HG03469 (cell line): ENCODE results near the gene POTEG.
"Not testable (repeated sequence)": the region's sequence is repeated elsewhere in the genome, so short reads cannot be mapped to it uniquely, and the experiment has no call there.

Experiments
- ATAC-seq: cut with Tn5 transposase; IDR thresholded peaks from one replicate; pipeline ENCODE4 v1.9.1; 2021; ENCODE audit warnings: mild to moderate bottlenecking, moderate library complexity, moderate number of reproducible peaks; ENCODE audit not compliant: unreplicated experiment

The POTEG gene

DNA sequence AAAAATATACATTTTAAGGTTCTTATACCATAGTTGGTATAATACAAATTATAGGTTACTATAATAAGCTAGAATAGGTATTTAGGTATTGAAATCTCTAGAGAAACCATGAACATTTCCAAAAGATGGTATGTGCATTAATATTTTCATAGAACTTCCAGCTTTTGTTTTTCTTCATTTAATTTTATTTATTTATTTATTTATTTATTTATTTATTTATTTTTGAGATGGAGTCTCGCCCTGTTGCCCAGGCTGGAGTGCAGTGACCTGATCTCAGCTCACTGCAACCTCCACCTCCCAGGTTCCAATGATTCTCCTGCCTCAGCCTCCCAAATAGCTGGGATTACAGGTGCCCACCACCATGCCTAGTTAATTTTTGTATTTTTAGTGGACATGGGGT is 54.0 kb downstream of the POTEG start:
- not testable (repeated sequence) for ATAC-seq

DNA sequence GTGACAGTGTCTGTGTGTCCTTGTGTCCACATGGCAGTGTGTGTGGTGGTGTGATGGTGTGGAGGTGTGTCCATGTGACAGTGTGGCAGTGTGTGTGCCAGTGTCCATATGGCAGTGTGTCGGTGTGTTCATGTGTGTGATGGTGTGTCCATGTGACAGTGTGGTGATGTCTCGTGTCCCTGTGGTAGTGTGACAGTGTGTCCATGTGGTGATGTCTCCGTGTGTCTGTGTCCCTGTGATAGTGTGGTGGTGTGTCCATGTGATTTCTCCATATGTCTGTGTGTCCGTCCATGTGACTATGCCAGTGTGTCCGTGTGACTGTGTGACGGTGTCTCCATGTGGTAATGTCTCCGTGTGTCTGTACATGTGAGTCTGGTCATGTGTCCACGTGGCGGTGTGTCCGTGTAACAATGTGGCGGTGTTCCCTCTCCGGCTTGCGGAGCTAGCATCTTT is 59.7 kb downstream of the POTEG start:
- ATAC-seq = not testable (repeated sequence)

DNA sequence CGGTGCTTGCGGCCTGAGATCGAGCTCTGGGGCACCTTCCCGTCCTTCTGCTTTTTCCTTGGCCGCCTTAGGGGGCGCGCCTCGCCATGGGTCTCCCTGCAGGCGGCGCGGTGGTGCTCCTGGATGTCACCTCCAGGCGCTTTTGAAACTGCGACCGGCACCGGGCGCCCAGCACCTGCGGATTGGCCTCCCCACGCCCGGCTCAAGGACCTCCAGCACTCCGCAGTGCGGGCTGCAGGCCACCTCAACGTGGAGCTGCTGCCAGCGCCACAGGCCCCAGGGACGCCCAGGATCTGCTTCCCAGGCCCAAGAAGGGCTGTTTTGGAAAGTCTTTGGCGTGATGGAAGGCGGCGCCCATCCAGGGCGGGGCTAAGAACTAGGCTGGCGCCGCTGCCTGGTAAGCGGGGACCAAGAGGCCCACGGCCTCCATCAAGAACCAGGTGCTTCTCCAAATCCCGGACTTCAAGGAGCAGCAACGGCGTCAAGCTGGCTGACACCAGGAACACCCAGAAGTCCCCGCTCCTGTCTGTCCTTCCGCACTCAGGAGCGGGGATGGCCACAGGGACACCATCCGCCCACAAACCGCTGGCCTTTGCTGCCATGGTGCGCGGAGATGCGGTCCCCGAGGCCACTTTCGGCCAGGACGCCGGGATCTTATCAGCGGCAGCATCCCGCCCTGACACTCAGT is 61.2 kb downstream of the POTEG start:
- ATAC-seq = not testable (repeated sequence)

DNA sequence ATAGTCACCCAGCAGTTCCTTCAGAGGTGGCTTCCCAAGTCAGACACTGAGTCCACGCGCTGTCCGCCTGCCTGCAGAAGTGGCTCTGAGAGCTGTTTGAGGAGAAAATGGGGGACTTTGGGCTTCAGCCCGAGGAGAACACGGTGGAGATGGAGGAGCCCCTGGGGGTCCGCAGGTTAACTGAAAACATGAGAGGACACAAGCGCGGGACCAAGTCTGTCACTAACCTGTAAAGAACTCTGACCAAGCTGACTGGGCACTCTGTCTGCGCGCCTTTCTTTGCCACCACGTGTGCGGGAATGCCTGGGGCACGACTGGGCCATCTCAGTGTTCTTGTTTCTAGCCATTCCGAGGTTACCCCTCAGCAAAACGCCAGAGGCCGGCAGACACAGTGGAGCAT is 62.4 kb downstream of the POTEG start:
- not testable (repeated sequence) for ATAC-seq

DNA sequence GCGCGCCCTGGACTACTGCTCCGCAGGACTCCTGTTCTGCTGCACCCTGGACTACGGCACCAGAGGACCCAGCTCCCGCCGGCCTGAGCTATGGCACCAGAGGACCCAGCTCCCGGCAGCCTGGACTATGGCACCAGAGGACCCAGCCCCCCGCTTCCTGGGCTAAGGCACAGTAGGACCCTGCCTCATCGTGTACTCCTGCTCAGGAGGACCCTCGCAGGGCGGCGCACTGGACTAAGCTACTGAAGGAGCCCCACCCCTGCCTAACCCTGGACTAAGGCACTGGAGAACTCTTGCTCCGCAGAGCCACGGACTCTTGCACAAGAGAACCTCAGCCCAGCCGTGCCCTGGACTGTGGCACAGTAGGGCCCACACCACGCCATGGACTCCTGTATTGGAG is 71.3 kb downstream of the POTEG start:
- ATAC-seq = not testable (repeated sequence)

DNA sequence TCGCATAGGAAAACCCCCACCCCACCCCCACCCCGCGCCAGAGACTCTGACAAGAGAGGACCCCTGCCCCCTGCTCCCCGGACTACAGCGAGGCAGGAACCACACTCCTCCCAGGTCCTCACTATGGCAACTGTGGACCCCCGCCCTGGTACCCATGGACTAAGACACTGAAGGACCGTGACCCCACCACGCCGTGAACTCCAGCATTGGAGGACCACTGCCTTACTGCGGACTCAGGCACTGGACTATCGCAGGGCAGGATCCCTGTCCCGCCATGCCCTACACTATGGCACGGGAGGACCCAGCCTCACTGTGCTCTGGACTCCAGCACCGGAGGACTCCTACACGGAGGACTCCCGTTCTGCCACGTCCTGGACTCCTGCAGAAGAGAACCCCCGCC is 71.8 kb downstream of the POTEG start:
- ATAC-seq = not testable (repeated sequence)

DNA sequence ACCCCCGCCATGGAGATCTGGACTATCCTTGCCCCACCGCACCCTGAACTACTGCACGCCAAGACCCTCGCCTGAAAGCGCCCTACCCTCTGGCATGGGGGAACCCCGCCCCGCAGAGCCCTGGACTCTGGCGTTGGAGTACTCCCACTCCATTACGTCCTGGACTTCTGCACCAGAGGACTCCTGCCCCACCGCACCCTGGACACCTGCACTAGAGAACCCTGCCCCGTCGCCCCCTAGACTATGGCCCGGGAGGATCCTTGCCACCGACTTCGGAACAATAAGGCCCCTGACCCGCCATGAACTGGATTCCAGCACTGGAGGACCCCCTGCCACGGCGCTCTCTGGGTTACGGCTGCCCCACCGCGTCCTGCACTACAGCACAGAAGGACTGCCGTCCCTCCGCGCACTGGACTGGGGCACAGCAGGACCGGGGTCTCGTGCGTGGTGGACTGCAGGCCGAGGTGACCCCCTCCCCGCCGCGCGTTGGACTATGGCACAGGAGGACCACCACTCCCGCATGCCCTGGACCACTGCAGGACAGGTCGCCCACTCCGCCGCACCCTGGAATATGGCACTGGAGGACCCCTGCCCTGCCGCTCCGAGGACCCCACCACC is 72.4 kb downstream of the POTEG start:
- ATAC-seq = not testable (repeated sequence)

DNA sequence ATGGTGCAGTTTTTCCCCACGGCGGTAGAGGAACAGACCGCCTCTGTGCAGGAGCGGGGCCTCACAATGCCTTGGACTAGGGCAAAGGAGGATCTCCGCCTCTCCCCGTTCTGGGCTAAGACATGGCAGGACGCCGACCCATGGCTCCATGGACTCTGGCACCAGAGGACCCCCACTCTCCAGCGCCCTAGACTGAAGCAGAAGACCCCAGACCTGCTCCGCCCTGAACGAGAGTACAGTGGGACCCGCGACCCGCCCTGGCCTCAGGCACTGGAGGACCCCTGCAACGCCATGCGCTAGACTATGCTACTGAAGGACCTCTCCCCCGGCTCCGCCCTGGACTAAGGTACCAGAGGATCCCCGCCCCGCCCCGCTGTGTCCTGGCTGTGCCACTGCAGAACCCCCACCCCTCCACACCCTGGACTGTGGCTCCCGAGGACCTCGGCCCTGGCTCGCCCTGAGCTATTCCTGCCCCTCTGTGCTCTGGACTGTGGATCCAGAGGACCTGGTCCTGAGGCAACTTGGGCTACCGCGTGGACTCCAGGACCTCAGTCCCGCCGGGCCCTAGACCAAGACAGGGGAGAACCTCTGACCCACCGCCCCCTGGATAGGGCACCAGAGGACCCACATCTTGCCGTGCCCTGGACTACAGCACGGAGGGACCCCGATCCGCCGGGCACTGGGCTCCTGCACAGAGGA is 73.1 kb downstream of the POTEG start:
- not testable (repeated sequence) for ATAC-seq
